Gastroesophageal sphincter (tissue), 4 donors: ENCODE results near the gene NKAIN4. TPM values are rescaled to one million over a fixed set of nuclear protein-coding genes. Genes with fewer than 3 reads are reported as not detected.

ENCODE experiments used
- ATAC-seq: fragments of 150-250 bp; one replicate; pipeline ENCODE4 v1.9.1; 2016; ENCODE audit warnings: mild to moderate bottlenecking, moderate library complexity
- H3K27ac ChIP-seq, 4 donors: fragments of 200-600 bp; sonication (generic) in 3 of 4; 1 replicate in 3 of 4; 2 replicates in 1 of 4; pipeline ENCODE4 v1.5.1; 2016 to 2019
- H3K27me3 ChIP-seq: fragments of 200-600 bp; sonication (generic); one replicate; pipeline ENCODE4 v1.5.1; 2019
- H3K36me3 ChIP-seq, 2 donors: fragments of 200-600 bp; sonication (generic); one replicate each; pipeline ENCODE4 v1.5.1; 2019; ENCODE audit warnings: control low read depth in 1 of 2
- H3K4me1 ChIP-seq, 3 donors: fragments of 200-600 bp; sonication (generic); 1 replicate in 2 of 3; 2 replicates in 1 of 3; pipeline ENCODE4 v1.5.1; 2016 to 2019; ENCODE audit warnings: control low read depth in 2 of 3
- H3K4me3 ChIP-seq, 2 donors: fragments of 200-600 bp; sonication (generic); one replicate each; pipeline ENCODE4 v1.5.1; 2019; ENCODE audit warnings: mild to moderate bottlenecking in 1 of 2, moderate library complexity in 1 of 2
- H3K9me3 ChIP-seq, 3 donors: fragments of 200-600 bp; sonication (generic); one replicate each; pipeline ENCODE4 v1.5.1; 2017 to 2019; ENCODE audit warnings: control low read depth in 2 of 3
- EP300 ChIP-seq: sonication (generic); formaldehyde crosslinking; IDR thresholded peaks from one replicate; pipeline ENCODE4 v1.6.1; 2017; ENCODE audit warnings: antibody characterized with exemption, mild to moderate bottlenecking
- POLR2A ChIP-seq, 2 donors: fragments of 450-650 bp; IDR thresholded peaks; one replicate each; pipeline ENCODE4 v1.6.1; 2017; ENCODE audit warnings: antibody characterized with exemption in 2 of 2, mild to moderate bottlenecking in 2 of 2, moderate library complexity in 1 of 2
- POLR2AphosphoS5 ChIP-seq: sonication (generic); formaldehyde crosslinking; IDR thresholded peaks from one replicate; pipeline ENCODE4 v1.6.1; 2017; ENCODE audit warnings: antibody characterized with exemption
- WGBS, 2 donors: methylation state at CpG; one replicate each; pipeline ENCODE4 v1.1.5; 2018; ENCODE audit warnings: low coverage in 1 of 2; 5-methylcytosine and 5-hydroxymethylcytosine counted together
- total RNA-seq, 4 donors: library from RNA; depleted of rRNA; stranded (reverse); fragments of >200 nt; gene quantifications; one replicate each; pipeline ENCODE4 v1.1.0, GENCODE V29; 2016
- TF ChIP-seq, protein P1 (sequence below), 4 experiments: fragments of 200-600 bp in 2 of 4; fragments of 450-650 bp in 2 of 4; sonication (generic) in 1 of 4; IDR thresholded peaks; one replicate each; pipeline ENCODE4 v1.5.1; 2017 to 2019; ENCODE audit warnings: antibody characterized with exemption in 4 of 4, mild to moderate bottlenecking in 2 of 4, moderate library complexity in 2 of 4

Gene NKAIN4
- total RNA-seq, 4 donors from 2014 or later = 2.3 TPM; not detected in 3

DNA sequence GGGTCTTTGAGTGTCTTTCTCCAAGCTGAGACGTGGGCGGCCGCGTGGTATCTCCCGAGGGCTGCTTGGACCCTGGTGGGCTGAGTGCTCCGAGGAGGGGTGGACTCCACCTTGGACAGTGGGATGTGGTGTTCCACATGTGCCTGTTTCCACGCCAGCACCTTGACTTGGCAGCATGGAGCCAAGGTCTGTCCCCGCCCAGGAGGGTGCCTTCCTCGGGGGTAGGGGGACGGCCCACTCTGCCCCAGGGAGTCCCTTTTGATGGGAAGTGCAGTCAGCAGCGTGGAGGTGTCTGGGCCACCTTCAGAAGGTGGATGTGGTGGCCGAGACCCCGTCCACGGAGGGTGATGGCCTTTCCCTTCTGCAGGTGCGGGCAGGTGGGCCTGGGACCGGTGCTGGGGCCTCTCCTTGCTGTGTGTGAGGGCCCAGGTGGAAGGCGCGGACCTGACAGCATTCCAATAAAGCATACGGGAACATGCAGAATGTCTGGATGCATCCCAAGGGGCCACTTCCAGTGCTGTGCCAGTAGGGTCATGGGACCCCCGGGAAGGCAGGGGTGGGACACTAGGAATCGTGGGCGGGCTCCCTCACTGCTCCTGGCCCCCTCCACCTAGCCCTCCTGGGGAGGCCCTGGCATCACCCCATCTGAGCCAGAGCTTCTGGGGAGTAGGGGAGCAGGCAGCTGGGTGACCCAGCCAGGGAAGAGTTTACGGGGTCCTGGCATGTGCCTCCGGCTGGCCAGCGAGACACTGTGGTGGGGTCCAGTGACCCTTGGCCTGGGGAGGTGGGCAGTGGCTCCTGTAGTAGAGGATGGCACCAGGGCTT is 35.3 kb upstream of the NKAIN4 start:
- peaks cover 0 to 50% of the 10 kb centered on the region in 2 donors for H3K36me3 ChIP-seq
- peaks cover 0 to 14% (median 0%) of the 10 kb centered on the region in 3 donors for H3K4me1 ChIP-seq
- 20% methylated on average over 1 of the region's 25 CpGs; no CpG with 5 or more reads in 1 of the 2 donors for WGBS, 2 donors
- no peak overlapping the region for H3K27ac ChIP-seq
- ATAC-seq = no peak
- H3K4me3 ChIP-seq = no peak overlapping the region
- peaks cover 30% of the 10 kb centered on the region for H3K27me3 ChIP-seq
- no peak for TF ChIP-seq POLR2AphosphoS5
- TF ChIP-seq POLR2A (IDR thresholded peaks at IDR 0.05) = no peak
- TF ChIP-seq, protein P1, sequence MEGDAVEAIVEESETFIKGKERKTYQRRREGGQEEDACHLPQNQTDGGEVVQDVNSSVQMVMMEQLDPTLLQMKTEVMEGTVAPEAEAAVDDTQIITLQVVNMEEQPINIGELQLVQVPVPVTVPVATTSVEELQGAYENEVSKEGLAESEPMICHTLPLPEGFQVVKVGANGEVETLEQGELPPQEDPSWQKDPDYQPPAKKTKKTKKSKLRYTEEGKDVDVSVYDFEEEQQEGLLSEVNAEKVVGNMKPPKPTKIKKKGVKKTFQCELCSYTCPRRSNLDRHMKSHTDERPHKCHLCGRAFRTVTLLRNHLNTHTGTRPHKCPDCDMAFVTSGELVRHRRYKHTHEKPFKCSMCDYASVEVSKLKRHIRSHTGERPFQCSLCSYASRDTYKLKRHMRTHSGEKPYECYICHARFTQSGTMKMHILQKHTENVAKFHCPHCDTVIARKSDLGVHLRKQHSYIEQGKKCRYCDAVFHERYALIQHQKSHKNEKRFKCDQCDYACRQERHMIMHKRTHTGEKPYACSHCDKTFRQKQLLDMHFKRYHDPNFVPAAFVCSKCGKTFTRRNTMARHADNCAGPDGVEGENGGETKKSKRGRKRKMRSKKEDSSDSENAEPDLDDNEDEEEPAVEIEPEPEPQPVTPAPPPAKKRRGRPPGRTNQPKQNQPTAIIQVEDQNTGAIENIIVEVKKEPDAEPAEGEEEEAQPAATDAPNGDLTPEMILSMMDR (IDR thresholded peaks at IDR 0.05) = no peak
- no peak for TF ChIP-seq EP300
- H3K9me3 ChIP-seq = no peaks in the 10 kb centered on the region

DNA sequence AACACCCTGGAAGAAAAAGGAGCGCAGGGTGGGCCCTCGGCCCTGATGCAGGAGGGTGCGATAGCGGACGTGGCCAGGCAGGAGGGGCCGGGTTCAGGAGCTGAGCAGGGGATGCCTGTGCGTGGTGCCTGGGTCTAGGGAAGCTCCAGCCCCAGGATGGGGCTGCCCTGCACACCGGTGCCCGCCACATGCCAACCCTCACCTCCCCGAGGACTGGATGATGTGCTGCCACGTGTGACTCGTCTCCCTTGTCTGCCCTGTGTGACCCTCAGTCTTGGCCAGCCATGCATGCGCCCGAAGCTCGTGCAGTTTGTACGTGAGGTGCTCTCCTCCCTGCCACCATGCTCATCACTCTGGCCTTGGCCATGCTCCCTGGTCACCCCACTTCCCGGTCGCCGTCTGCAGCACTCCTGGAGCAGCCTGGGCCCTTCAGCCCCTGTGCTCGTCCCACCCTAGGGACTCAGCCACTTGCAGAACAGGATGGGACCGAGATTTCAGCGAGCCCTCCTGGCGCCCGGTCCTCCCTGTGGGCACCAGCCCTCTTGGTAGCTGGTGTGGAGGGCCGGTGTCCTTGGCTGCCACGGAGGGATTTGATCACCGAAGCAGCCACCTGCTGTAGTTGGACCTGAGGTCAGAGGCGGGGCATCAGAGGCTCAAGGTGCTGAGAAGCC is 34.5 kb upstream of the NKAIN4 start:
- ATAC-seq = no peak
- TF ChIP-seq POLR2AphosphoS5 = no peak
- Histone ChIP-seq H3K4me3 (no peak overlapping the region), H3K36me3 (peaks cover 0 to 58% of the 10 kb centered on the region in 2 donors), H3K9me3 (no peaks in the 10 kb centered on the region), H3K27ac (no peak overlapping the region), H3K4me1 (peaks cover 0 to 14% (median 0%) of the 10 kb centered on the region in 3 donors), H3K27me3 (peaks cover 22% of the 10 kb centered on the region)
- WGBS, 2 donors = 81% methylated on average over 7 of the region's 28 CpGs; no CpG with 5 or more reads in 1 of the 2 donors

DNA sequence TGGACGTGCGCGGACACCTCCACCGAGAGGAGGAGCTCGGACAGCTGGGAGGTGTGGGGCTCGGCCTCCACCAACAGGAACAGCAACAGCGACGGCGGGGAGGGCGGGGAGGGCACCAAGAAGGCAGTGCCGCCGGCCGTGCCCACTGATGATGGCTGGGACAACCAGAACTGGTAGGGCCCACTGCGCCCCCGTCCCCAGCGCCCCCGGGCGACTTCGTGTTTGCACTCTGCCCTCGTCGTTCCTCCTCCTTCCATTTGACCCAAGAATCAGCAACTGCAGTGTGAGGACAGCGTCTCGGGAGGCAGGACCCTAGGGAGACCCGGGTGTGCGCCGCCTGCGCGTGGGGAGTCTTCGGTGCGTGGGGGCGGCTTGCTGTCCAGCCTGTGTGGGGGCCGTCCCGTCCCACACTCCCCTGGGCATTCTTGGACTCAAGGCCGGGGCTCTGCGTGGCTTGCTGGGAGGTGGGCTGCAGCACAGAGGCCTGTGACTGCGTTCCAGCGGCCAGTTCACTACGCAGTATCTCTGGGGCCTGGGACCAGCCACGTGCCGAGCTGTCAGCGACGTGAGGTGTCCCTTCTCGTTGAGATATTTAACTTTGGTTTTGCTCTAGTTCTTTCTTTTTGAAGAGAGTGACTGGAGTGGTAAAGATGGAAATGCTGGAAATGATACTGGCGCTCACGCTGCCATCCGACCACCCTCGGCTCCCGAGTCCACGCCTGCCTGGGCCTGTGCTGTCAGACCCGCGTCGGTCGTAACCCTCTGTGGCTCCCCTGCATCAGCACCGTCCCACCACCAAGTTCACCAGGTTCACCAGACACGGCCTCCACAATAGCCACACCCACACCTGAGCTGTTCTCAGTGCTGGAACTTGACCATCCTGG is 33.7 kb upstream of the NKAIN4 start:
- Histone ChIP-seq H3K27ac (no peak overlapping the region), H3K4me3 (no peak overlapping the region), H3K9me3 (no peaks in the 10 kb centered on the region), H3K27me3 (peaks cover 14% of the 10 kb centered on the region), H3K4me1 (peaks cover 0 to 14% (median 0%) of the 10 kb centered on the region in 3 donors), H3K36me3 (peaks cover 0 to 65% of the 10 kb centered on the region in 2 donors)
- ATAC-seq = no peak
- 83% methylated on average over 9 of the region's 55 CpGs; no CpG with 5 or more reads in 1 of the 2 donors for WGBS, 2 donors
- TF ChIP-seq POLR2A (IDR thresholded peaks at IDR 0.05) (no peak), EP300 (no peak), POLR2AphosphoS5 (no peak)
- TF ChIP-seq, protein P1 (IDR thresholded peaks at IDR 0.05) = no peak

DNA sequence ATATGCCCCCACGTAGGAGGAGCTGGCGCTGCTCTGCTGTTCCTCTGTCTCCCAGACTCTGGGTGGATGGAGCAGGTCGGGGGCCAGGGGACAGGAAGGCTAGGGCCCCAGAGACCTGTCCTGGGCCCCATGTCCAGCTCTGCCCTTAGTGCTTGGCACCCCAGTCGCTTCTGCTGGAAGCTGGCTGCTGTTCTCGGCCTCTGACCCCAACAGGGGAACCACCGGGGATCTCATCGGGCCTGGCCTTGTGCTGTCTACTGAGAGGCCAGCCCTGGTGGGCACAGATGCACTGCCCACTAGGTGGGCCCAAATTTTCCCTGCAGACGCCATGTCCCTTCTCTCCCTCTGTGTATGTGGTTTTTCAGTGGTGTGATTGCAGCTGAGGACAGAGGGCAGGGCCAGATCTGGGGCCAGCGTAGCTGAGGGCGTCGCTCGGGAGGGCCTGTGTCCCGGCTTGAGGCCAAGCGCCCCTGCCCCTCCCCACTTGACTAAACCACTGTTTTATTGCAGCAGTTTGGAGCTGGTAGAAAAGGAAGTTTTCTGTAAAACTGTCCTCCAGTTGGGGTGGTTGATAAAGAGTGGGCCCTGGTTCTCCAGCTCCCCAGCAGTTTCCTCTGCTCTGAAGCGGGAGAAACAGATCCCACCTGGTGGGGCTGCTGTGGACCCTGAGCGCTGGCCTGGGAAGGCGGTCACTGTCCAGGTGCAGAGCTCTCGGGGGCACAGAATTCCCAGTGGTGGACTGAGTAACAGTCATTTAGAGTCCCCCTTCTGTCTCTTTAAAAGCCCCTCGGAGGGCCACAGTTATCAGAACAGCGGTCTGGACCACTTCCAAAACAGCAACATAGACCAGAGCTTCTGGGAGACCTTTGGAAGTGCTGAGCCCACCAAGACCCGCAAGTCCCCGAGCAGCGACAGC is 32.8 kb upstream of the NKAIN4 start:
- Histone ChIP-seq H3K27me3 (peaks cover 5% of the 10 kb centered on the region), H3K9me3 (no peaks in the 10 kb centered on the region), H3K4me3 (no peak overlapping the region), H3K36me3 (peaks cover 0 to 74% of the 10 kb centered on the region in 2 donors), H3K4me1 (peaks cover 0 to 14% (median 0%) of the 10 kb centered on the region in 3 donors), H3K27ac (no peak overlapping the region)
- no peak for TF ChIP-seq EP300
- TF ChIP-seq, protein P1 (IDR thresholded peaks at IDR 0.05) = no peak
- TF ChIP-seq POLR2AphosphoS5 = no peak
- TF ChIP-seq POLR2A (IDR thresholded peaks at IDR 0.05) = no peak
- no peak for ATAC-seq
- 59% methylated on average over 3 of the region's 23 CpGs; no CpG with 5 or more reads in 1 of the 2 donors for WGBS, 2 donors
